Epithelial cell of alveolus of lung (primary cell): Measurements from ENCODE around the gene C15orf40. TPM values are rescaled to one million over a fixed set of nuclear protein-coding genes. Genes with fewer than 3 reads are reported as not detected.

Experiments used
- total RNA-seq: library from RNA; depleted of rRNA; stranded (reverse); fragments of >200 nt; gene quantifications from 2 replicates; pipeline ENCODE4 v1.2.1, GENCODE V29; 2015

The C15orf40 gene
- total RNA-seq, result 14.1 and 23.0 TPM in 2 replicates

GRCh38 chr15:83011271-83012075 lies at the start of gene C15orf40:
C15orf40 (minus strand) TSS chr15:83011639; CDS start chr15:83011607, 32 bp downstream.

GRCh38 chr15:82985688-82986441 lies 25.6 kb downstream of the C15orf40 start, which contains the start of gene RAMAC:
RAMAC (plus strand) TSS chr15:82986210; CDS start chr15:82989019, 2,809 bp downstream.

GRCh38 chr15:82952158-82953081 lies 59.0 kb downstream of the C15orf40 start, which contains the start of gene HOMER2:
HOMER2 (minus strand) TSS chr15:82952720; CDS start chr15:82952535, 185 bp downstream.

Other genes starting within 250 kb of the C15orf40 start
- not detected in 2 replicates for gene FSD2, start 205.6 kb downstream of the C15orf40 start, total RNA-seq
- gene WHAMM, start 202.0 kb downstream of the C15orf40 start, total RNA-seq, result 1.9 and 7.1 TPM in 2 replicates
- gene HOMER2, start 58.9 kb downstream of the C15orf40 start, total RNA-seq, result 0.56 and 1.8 TPM in 2 replicates
- 15.7 and 24.4 TPM in 2 replicates for gene RAMAC, start 25.4 kb downstream of the C15orf40 start, total RNA-seq
- 70.6 and 75.0 TPM in 2 replicates for gene BTBD1, start 55.6 kb upstream of the C15orf40 start, total RNA-seq
- 1.9 and 7.5 TPM in 2 replicates for gene TM6SF1, start 96.0 kb upstream of the C15orf40 start, total RNA-seq
- 24.4 and 36.5 TPM in 2 replicates for gene HDGFL3, start 196.2 kb upstream of the C15orf40 start, total RNA-seq